ENCODE measurements around the gene POMP. TPM values are rescaled to one million over a fixed set of nuclear protein-coding genes. Genes with fewer than 3 reads are reported as not detected.

The POMP gene
- total RNA-seq, 1 donor from 2014 or later: 108 TPM

DNA sequence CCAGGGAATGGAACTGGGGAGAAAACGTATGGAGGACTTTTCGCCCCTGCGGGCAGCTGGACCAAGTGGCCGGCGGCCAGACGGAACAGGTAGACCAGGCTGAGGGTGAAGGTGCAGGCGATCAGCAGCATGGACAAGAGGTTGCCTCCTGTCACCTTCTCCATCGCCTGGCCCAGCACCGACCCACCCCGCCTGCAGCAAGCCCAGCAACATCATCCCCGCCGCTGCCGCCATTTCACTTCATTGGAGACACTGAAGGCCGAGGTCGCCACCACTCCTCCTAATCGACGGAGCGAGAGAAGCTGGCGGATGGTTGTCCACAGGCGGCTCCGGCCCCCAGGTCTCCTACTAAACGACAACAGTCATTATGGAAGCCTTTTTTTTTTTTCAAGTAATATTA is 64.9 kb downstream of the POMP start:
- no peak for DNase-seq (ENCODE audit: low spot score)
- Mint-ChIP-seq H3K9me3 (ENCODE audit: unreplicated experiment) (no peaks in the 10 kb centered on the region), H3K4me1 (ENCODE audit: unreplicated experiment) (peaks cover 6% of the 10 kb centered on the region), H3K27ac (ENCODE audit: unreplicated experiment) (no peak overlapping the region), H3K27me3 (ENCODE audit: unreplicated experiment) (no peaks in the 10 kb centered on the region), H3K36me3 (ENCODE audit: low read depth, unreplicated experiment) (no peaks in the 10 kb centered on the region), H3K4me3 (ENCODE audit: unreplicated experiment) (no peak overlapping the region)
- TF ChIP-seq, protein P1, sequence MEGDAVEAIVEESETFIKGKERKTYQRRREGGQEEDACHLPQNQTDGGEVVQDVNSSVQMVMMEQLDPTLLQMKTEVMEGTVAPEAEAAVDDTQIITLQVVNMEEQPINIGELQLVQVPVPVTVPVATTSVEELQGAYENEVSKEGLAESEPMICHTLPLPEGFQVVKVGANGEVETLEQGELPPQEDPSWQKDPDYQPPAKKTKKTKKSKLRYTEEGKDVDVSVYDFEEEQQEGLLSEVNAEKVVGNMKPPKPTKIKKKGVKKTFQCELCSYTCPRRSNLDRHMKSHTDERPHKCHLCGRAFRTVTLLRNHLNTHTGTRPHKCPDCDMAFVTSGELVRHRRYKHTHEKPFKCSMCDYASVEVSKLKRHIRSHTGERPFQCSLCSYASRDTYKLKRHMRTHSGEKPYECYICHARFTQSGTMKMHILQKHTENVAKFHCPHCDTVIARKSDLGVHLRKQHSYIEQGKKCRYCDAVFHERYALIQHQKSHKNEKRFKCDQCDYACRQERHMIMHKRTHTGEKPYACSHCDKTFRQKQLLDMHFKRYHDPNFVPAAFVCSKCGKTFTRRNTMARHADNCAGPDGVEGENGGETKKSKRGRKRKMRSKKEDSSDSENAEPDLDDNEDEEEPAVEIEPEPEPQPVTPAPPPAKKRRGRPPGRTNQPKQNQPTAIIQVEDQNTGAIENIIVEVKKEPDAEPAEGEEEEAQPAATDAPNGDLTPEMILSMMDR (IDR thresholded peaks at IDR 0.05; ENCODE audit: unreplicated experiment): no peak

DNA sequence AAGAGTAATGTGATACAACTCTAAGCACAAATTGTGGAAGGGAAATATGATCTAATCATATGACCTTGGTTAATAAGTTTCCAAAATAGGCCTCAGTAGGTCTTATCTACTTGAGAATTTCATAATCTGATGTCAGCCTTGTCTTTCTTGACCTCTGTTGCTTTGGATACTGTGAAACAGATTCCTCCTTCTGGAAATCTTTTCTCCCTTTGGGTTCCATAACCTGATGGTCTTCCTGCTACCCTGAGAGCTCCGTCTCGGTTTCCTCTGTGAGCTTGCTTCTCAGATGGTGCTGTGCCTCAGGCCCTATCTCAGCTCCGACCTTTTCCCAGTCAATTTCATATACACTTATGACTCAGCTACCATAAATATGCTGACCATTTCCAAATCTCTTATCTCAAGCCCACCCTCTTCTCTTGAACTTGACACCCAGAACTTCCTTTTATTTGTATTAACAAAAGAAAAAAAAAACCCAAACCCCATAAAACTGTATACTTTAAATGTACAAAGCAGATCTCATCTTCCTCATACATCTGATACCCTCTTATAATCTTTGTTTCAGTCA is 66.2 kb downstream of the POMP start:
- Mint-ChIP-seq H3K9me3 (ENCODE audit: unreplicated experiment) (no peaks in the 10 kb centered on the region), H3K36me3 (ENCODE audit: low read depth, unreplicated experiment) (no peaks in the 10 kb centered on the region), H3K4me3 (ENCODE audit: unreplicated experiment) (no peak overlapping the region), H3K27ac (ENCODE audit: unreplicated experiment) (no peak overlapping the region), H3K27me3 (ENCODE audit: unreplicated experiment) (no peaks in the 10 kb centered on the region), H3K4me1 (ENCODE audit: unreplicated experiment) (peaks cover 5% of the 10 kb centered on the region)
- no peak for DNase-seq (ENCODE audit: low spot score)
- TF ChIP-seq, protein P1 (IDR thresholded peaks at IDR 0.05; ENCODE audit: unreplicated experiment): no peak

Other genes with a start within 250 kb of the POMP start
- gene FLT1, start 164.0 kb upstream of the POMP start, total RNA-seq (ENCODE audit: unreplicated experiment): 759 TPM
- gene SLC46A3, start 59.8 kb downstream of the POMP start, total RNA-seq (ENCODE audit: unreplicated experiment): 7.7 TPM
- 0.90 TPM for gene MTUS2, start 161.2 kb downstream of the POMP start, total RNA-seq (ENCODE audit: unreplicated experiment)